A673 (cell line): ENCODE data around the gene MGLL.

Source experiments
- CTCF ChIP-seq: fragments of 300-800, 200-600 bp; sonication (generic); conservative IDR thresholded peaks from 2 replicates; pipeline ENCODE4 v1.5.1; 2017; ENCODE audit warnings: low read depth, mild to moderate bottlenecking, antibody characterized with exemption, low read length, moderate library complexity, mixed read lengths
- EZH2 ChIP-seq: fragments of 200-600 bp; sonication (generic); IDR thresholded peaks from 2 replicates; pipeline ENCODE4 v1.6.1; 2017; ENCODE audit warnings: borderline replicate concordance, low read depth, mild to moderate bottlenecking, mixed read lengths, antibody characterized with exemption, low read length; ENCODE audit not compliant: poor library complexity, severe bottlenecking

GRCh38 chr3:127718245-127718915, 103.9 kb downstream of the MGLL start:
- TF ChIP-seq CTCF (0 out of 2 replicates have a peak, but pooled peaks have one; percentile 22), EZH2 (no peak)
